ENCODE measurements around the gene GLIS2.

DNA sequence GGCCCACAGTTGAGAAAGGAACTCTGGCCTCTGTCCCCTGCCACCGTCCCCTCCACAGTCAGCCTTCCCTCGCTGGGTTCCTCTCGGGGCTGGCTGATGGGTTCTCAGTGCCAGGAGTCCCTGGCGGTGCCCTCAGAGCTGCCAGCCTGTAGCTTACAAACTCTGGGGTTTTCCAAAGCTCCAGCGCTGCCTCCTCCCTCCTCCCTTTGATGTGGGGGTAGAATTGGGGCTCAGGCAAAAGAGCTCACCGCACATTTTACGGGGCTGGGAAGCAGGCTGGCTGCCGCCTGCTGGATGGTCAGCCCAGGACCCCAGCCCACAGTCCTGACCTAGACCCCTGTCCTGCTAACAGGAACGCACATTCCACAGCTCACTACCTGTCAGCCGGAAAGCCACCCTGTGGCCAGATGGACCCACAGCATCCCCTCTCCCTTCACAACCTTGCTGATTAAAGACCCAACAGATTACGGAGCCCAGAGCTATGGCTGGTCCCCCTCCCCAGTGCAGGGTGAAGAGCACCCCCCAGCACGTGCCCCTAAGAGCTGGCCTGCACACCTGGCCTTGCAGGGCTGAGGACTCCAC lies 61.8 kb downstream of the GLIS2 start:
- no peak for TF ChIP-seq BCL11A (tag by site-specific recombination; IDR thresholded peaks at IDR 0.05; ENCODE audit: low read depth)
- TF ChIP-seq SALL2 (tag by site-specific recombination; IDR thresholded peaks at IDR 0.05; ENCODE audit: borderline replicate concordance): no peak
- TF ChIP-seq, protein P1, sequence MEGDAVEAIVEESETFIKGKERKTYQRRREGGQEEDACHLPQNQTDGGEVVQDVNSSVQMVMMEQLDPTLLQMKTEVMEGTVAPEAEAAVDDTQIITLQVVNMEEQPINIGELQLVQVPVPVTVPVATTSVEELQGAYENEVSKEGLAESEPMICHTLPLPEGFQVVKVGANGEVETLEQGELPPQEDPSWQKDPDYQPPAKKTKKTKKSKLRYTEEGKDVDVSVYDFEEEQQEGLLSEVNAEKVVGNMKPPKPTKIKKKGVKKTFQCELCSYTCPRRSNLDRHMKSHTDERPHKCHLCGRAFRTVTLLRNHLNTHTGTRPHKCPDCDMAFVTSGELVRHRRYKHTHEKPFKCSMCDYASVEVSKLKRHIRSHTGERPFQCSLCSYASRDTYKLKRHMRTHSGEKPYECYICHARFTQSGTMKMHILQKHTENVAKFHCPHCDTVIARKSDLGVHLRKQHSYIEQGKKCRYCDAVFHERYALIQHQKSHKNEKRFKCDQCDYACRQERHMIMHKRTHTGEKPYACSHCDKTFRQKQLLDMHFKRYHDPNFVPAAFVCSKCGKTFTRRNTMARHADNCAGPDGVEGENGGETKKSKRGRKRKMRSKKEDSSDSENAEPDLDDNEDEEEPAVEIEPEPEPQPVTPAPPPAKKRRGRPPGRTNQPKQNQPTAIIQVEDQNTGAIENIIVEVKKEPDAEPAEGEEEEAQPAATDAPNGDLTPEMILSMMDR (tag by site-specific recombination; IDR thresholded peaks at IDR 0.05): 0 out of 2 replicates have a peak, but pooled peaks have one; percentile 20
- TF ChIP-seq SP2 (tag by site-specific recombination; IDR thresholded peaks at IDR 0.05): no peak
- TF ChIP-seq ZBTB48 (tag by site-specific recombination; IDR thresholded peaks at IDR 0.05): no peak
- TF ChIP-seq ZNF530 (tag by site-specific recombination; IDR thresholded peaks at IDR 0.05; ENCODE audit: low read depth): no peak
- TF ChIP-seq, protein P2, sequence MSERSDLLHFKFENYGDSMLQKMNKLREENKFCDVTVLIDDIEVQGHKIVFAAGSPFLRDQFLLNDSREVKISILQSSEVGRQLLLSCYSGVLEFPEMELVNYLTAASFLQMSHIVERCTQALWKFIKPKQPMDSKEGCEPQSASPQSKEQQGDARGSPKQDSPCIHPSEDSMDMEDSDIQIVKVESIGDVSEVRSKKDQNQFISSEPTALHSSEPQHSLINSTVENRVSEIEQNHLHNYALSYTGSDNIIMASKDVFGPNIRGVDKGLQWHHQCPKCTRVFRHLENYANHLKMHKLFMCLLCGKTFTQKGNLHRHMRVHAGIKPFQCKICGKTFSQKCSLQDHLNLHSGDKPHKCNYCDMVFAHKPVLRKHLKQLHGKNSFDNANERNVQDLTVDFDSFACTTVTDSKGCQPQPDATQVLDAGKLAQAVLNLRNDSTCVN (tag by site-specific recombination; optimal IDR thresholded peaks at IDR 0.05): no peak
- no peak for TF ChIP-seq ZNF785 (tag by site-specific recombination; IDR thresholded peaks at IDR 0.05)
- no peak for TF ChIP-seq ZNF10 (tag by site-specific recombination; IDR thresholded peaks at IDR 0.05)
- TF ChIP-seq YY2 (tag by site-specific recombination; IDR thresholded peaks at IDR 0.05): no peak
- TF ChIP-seq, protein P3, sequence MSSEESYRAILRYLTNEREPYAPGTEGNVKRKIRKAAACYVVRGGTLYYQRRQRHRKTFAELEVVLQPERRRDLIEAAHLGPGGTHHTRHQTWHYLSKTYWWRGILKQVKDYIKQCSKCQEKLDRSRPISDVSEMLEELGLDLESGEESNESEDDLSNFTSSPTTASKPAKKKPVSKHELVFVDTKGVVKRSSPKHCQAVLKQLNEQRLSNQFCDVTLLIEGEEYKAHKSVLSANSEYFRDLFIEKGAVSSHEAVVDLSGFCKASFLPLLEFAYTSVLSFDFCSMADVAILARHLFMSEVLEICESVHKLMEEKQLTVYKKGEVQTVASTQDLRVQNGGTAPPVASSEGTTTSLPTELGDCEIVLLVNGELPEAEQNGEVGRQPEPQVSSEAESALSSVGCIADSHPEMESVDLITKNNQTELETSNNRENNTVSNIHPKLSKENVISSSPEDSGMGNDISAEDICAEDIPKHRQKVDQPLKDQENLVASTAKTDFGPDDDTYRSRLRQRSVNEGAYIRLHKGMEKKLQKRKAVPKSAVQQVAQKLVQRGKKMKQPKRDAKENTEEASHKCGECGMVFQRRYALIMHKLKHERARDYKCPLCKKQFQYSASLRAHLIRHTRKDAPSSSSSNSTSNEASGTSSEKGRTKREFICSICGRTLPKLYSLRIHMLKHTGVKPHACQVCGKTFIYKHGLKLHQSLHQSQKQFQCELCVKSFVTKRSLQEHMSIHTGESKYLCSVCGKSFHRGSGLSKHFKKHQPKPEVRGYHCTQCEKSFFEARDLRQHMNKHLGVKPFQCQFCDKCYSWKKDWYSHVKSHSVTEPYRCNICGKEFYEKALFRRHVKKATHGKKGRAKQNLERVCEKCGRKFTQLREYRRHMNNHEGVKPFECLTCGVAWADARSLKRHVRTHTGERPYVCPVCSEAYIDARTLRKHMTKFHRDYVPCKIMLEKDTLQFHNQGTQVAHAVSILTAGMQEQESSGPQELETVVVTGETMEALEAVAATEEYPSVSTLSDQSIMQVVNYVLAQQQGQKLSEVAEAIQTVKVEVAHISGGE (tag by site-specific recombination; conservative IDR thresholded peaks at IDR 0.05; ENCODE audit: low read depth): no peak
- TF ChIP-seq, protein P4, sequence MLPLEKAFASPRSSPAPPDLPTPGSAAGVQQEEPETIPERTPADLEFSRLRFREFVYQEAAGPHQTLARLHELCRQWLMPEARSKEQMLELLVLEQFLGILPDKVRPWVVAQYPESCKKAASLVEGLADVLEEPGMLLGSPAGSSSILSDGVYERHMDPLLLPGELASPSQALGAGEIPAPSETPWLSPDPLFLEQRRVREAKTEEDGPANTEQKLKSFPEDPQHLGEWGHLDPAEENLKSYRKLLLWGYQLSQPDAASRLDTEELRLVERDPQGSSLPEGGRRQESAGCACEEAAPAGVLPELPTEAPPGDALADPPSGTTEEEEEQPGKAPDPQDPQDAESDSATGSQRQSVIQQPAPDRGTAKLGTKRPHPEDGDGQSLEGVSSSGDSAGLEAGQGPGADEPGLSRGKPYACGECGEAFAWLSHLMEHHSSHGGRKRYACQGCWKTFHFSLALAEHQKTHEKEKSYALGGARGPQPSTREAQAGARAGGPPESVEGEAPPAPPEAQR (tag by site-specific recombination; IDR thresholded peaks at IDR 0.05): no peak
- TF ChIP-seq YY1 (tag by site-specific recombination; IDR thresholded peaks at IDR 0.05): no peak
